ENCODE measurements around the gene CD79A.

- TF ChIP-seq, protein P1, sequence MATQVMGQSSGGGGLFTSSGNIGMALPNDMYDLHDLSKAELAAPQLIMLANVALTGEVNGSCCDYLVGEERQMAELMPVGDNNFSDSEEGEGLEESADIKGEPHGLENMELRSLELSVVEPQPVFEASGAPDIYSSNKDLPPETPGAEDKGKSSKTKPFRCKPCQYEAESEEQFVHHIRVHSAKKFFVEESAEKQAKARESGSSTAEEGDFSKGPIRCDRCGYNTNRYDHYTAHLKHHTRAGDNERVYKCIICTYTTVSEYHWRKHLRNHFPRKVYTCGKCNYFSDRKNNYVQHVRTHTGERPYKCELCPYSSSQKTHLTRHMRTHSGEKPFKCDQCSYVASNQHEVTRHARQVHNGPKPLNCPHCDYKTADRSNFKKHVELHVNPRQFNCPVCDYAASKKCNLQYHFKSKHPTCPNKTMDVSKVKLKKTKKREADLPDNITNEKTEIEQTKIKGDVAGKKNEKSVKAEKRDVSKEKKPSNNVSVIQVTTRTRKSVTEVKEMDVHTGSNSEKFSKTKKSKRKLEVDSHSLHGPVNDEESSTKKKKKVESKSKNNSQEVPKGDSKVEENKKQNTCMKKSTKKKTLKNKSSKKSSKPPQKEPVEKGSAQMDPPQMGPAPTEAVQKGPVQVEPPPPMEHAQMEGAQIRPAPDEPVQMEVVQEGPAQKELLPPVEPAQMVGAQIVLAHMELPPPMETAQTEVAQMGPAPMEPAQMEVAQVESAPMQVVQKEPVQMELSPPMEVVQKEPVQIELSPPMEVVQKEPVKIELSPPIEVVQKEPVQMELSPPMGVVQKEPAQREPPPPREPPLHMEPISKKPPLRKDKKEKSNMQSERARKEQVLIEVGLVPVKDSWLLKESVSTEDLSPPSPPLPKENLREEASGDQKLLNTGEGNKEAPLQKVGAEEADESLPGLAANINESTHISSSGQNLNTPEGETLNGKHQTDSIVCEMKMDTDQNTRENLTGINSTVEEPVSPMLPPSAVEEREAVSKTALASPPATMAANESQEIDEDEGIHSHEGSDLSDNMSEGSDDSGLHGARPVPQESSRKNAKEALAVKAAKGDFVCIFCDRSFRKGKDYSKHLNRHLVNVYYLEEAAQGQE (IDR thresholded peaks at IDR 0.05; ENCODE audit: insufficient replicate concordance, low read depth) = no peak
- TF ChIP-seq, protein P2, sequence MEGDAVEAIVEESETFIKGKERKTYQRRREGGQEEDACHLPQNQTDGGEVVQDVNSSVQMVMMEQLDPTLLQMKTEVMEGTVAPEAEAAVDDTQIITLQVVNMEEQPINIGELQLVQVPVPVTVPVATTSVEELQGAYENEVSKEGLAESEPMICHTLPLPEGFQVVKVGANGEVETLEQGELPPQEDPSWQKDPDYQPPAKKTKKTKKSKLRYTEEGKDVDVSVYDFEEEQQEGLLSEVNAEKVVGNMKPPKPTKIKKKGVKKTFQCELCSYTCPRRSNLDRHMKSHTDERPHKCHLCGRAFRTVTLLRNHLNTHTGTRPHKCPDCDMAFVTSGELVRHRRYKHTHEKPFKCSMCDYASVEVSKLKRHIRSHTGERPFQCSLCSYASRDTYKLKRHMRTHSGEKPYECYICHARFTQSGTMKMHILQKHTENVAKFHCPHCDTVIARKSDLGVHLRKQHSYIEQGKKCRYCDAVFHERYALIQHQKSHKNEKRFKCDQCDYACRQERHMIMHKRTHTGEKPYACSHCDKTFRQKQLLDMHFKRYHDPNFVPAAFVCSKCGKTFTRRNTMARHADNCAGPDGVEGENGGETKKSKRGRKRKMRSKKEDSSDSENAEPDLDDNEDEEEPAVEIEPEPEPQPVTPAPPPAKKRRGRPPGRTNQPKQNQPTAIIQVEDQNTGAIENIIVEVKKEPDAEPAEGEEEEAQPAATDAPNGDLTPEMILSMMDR (IDR thresholded peaks at IDR 0.05; ENCODE audit: insufficient read depth, low read length) = no peak
These were observed 53.2 kb downstream of the CD79A start for GRCh38 chr19:41930322-41930722.

Measured in HL-60 (cell line).